Kasumi-1 (cell line): ENCODE data around the gene OR2T34.
"Not testable (repeated sequence)": the region's sequence is repeated elsewhere in the genome, so short reads cannot be mapped to it uniquely, and the experiment has no call there.

ENCODE experiments used
- DNase-seq, 2 experiments: peaks; one replicate each; lab custom pipeline; 2025; lab: John Stamatoyannopoulos, UW

Gene OR2T34

GRCh38 chr1:248551027-248551426 lies 23.5 kb downstream of the OR2T34 start:
- DNase-seq: not testable (repeated sequence)

DNA sequence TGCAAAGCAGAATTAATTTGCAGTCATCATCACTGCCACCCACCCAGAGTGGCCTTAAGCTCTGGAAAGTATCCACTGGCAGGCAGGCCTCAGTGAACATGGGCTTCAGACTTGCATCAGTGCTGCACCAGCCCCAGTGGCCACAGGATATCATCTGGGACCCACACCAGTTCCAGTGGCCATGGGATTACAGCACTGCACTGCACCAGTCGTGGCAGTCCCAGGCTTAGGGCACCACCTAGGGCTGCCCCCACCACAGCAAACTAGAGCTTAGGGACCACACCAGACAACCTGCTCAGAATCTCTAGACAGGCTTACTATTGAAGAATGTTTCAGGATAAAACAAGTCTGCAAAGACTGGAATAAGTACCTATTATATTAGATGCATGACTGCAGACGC lies 27.2 kb downstream of the OR2T34 start:
- DNase-seq: not testable (repeated sequence)

- DNase-seq: not testable (repeated sequence)
Observed at GRCh38 chr1:248537449-248537848, 37.1 kb downstream of the OR2T34 start.
